Gastroesophageal sphincter (tissue), 3 donors: ENCODE results near the gene AFF2.

ENCODE experiments used
- CTCF ChIP-seq, 4 experiments: fragments of 200-600 bp in 2 of 4; fragments of 450-650 bp in 2 of 4; sonication (generic) in 1 of 4; IDR thresholded peaks; one replicate each; pipeline ENCODE4 v1.5.1; 2017 to 2019; ENCODE audit warnings: antibody characterized with exemption in 4 of 4, mild to moderate bottlenecking in 2 of 4, moderate library complexity in 2 of 4
- EP300 ChIP-seq: sonication (generic); formaldehyde crosslinking; IDR thresholded peaks from one replicate; pipeline ENCODE4 v1.6.1; 2017; ENCODE audit warnings: antibody characterized with exemption, mild to moderate bottlenecking
- POLR2A ChIP-seq, 2 donors: fragments of 450-650 bp; IDR thresholded peaks; one replicate each; pipeline ENCODE4 v1.6.1; 2017; ENCODE audit warnings: antibody characterized with exemption in 2 of 2, mild to moderate bottlenecking in 2 of 2, moderate library complexity in 1 of 2
- POLR2AphosphoS5 ChIP-seq: sonication (generic); formaldehyde crosslinking; IDR thresholded peaks from one replicate; pipeline ENCODE4 v1.6.1; 2017; ENCODE audit warnings: antibody characterized with exemption

- no peak for TF ChIP-seq CTCF (IDR thresholded peaks at IDR 0.05)
- TF ChIP-seq POLR2AphosphoS5, result no peak
- TF ChIP-seq EP300, result no peak
- no peak for TF ChIP-seq POLR2A (IDR thresholded peaks at IDR 0.05)
Observed at GRCh38 chrX:148732743-148733142, 232.3 kb downstream of the AFF2 start.
